GM19438 (cell line): Measurements from ENCODE around the gene ANKMY1.
A peak's percentile ranks its signal among the peaks of the same experiment; 100 is the strongest.

ENCODE experiments used
- ATAC-seq: cut with Tn5 transposase; IDR thresholded peaks from one replicate; pipeline ENCODE4 v1.9.1; 2021; ENCODE audit warnings: low read depth; ENCODE audit not compliant: unreplicated experiment

ANKMY1 gene

GRCh38 chr2:240595381-240596079 is 37.7 kb upstream of the ANKMY1 start:
- no peak for ATAC-seq

- ATAC-seq = no peak
Measured at GRCh38 chr2:240594511-240595380, 37.0 kb upstream of the ANKMY1 start.

GRCh38 chr2:240593703-240594451 is 36.1 kb upstream of the ANKMY1 start:
- no peak for ATAC-seq

GRCh38 chr2:240593026-240593702 is 35.4 kb upstream of the ANKMY1 start:
- ATAC-seq = no peak

- ATAC-seq = no peak
Measured at GRCh38 chr2:240591784-240592183, 34.0 kb upstream of the ANKMY1 start.

- ATAC-seq = no peak
Measured at GRCh38 chr2:240591226-240591625, 33.4 kb upstream of the ANKMY1 start.

GRCh38 chr2:240590681-240591111 is 32.9 kb upstream of the ANKMY1 start:
- no peak for ATAC-seq

- no peak for ATAC-seq
Measured at GRCh38 chr2:240589850-240590525, 32.2 kb upstream of the ANKMY1 start.

- no peak for ATAC-seq
Measured at GRCh38 chr2:240589375-240589774, 31.6 kb upstream of the ANKMY1 start.

GRCh38 chr2:240588669-240589068 is 30.9 kb upstream of the ANKMY1 start:
- no peak for ATAC-seq

GRCh38 chr2:240588006-240588655 is 30.3 kb upstream of the ANKMY1 start:
- ATAC-seq = no peak

GRCh38 chr2:240586919-240587800 is 29.4 kb upstream of the ANKMY1 start:
- no peak for ATAC-seq

- ATAC-seq = peak; percentile 51
Measured at GRCh38 chr2:240586198-240586918, 28.6 kb upstream of the ANKMY1 start, which contains the start of gene CAPN10. Gene CAPN10 (plus strand): TSS chr2:240586734. CDS start chr2:240586912, 178 bp downstream.

GRCh38 chr2:240585681-240586197 is 28.0 kb upstream of the ANKMY1 start:
- ATAC-seq = no peak

- ATAC-seq = peak; percentile 32
Measured at GRCh38 chr2:240585101-240585500, 27.3 kb upstream of the ANKMY1 start.

- peak; percentile 56 for ATAC-seq
Measured at GRCh38 chr2:240584486-240585031, 26.8 kb upstream of the ANKMY1 start.

- ATAC-seq = no peak
Measured at GRCh38 chr2:240583774-240584173, 26.0 kb upstream of the ANKMY1 start.
